Stimulated activated naive CD8-positive, alpha-beta T cell treated with anti-CD3 and anti-CD28 coated beads, Interleukin-15, Interleukin-2, amounts not matched to agents 100 ng/mL and 50 ng/mL, for 24 hours (primary cell): ENCODE measurements around the gene RPL21.
A peak's percentile ranks its signal among the peaks of the same experiment; 100 is the strongest.

Source experiments
- H3K27ac Mint-ChIP-seq: one replicate; pipeline ENCODE4 v1.8.0; 2021; ENCODE audit warnings: mild to moderate bottlenecking, mixed read lengths
- H3K27me3 Mint-ChIP-seq: one replicate; pipeline ENCODE4 v1.8.0; 2021; ENCODE audit warnings: mixed read lengths
- H3K36me3 Mint-ChIP-seq: one replicate; pipeline ENCODE4 v1.8.0; 2021; ENCODE audit warnings: low read depth, mixed read lengths
- H3K4me1 Mint-ChIP-seq: one replicate; pipeline ENCODE4 v1.8.0; 2021; ENCODE audit warnings: low read depth, mixed read lengths
- H3K4me3 Mint-ChIP-seq: one replicate; pipeline ENCODE4 v1.8.0; 2021; ENCODE audit warnings: mild to moderate bottlenecking, mixed read lengths
- H3K9me3 Mint-ChIP-seq: one replicate; pipeline ENCODE4 v1.8.0; 2021; ENCODE audit warnings: mixed read lengths

The RPL21 gene

GRCh38 chr13:27269114-27269665 lies 17.8 kb downstream of the RPL21 start:
- Mint-ChIP-seq H3K27ac (no peak overlapping the region), H3K27me3 (peaks cover 6% of the 10 kb centered on the region), H3K4me3 (no peak overlapping the region), H3K4me1 (peaks cover 28% of the 10 kb centered on the region), H3K9me3 (no peaks in the 10 kb centered on the region), H3K36me3 (peaks cover 5% of the 10 kb centered on the region)

GRCh38 chr13:27270594-27271520 lies 19.5 kb downstream of the RPL21 start, which contains the start of gene RASL11A:
Gene RASL11A (plus strand): TSS chr13:27270830. CDS start chr13:27270945, 115 bp downstream.
- peak within 1 kb of the TSS; percentile 80 for H3K27ac Mint-ChIP-seq
- H3K4me3 Mint-ChIP-seq = peak within 1 kb of the TSS; percentile 86
- H3K4me1 Mint-ChIP-seq = peaks cover 20% of the 10 kb centered on the region
- H3K9me3 Mint-ChIP-seq = no peaks in the 10 kb centered on the region
- H3K27me3 Mint-ChIP-seq = peaks cover 17% of the 10 kb centered on the region
- H3K36me3 Mint-ChIP-seq = no peaks in the 10 kb centered on the region

GRCh38 chr13:27271570-27272096 lies 20.3 kb downstream of the RPL21 start:
- H3K9me3 Mint-ChIP-seq = no peaks in the 10 kb centered on the region

GRCh38 chr13:27273658-27274425 lies 22.5 kb downstream of the RPL21 start:
- Mint-ChIP-seq H3K27ac (no peak overlapping the region), H3K4me3 (no peak overlapping the region), H3K36me3 (no peaks in the 10 kb centered on the region), H3K4me1 (peaks cover 11% of the 10 kb centered on the region), H3K9me3 (no peaks in the 10 kb centered on the region), H3K27me3 (peaks cover 17% of the 10 kb centered on the region)

More at GRCh38 chr13:27271570-27272096, 20.3 kb downstream of the RPL21 start:
- peaks cover 19% of the 10 kb centered on the region for H3K4me1 Mint-ChIP-seq
- no peak overlapping the region for H3K27ac Mint-ChIP-seq
- peaks cover 17% of the 10 kb centered on the region for H3K27me3 Mint-ChIP-seq
- peak overlapping the region; percentile 78 for H3K4me3 Mint-ChIP-seq
- H3K36me3 Mint-ChIP-seq = no peaks in the 10 kb centered on the region

GRCh38 chr13:27274631-27275030 lies 23.3 kb downstream of the RPL21 start:
- H3K27me3 Mint-ChIP-seq = peaks cover 17% of the 10 kb centered on the region
- no peaks in the 10 kb centered on the region for H3K36me3 Mint-ChIP-seq
- no peaks in the 10 kb centered on the region for H3K9me3 Mint-ChIP-seq
- H3K4me1 Mint-ChIP-seq = peaks cover 11% of the 10 kb centered on the region
- H3K4me3 Mint-ChIP-seq = no peak overlapping the region
- H3K27ac Mint-ChIP-seq = no peak overlapping the region

GRCh38 chr13:27276188-27276587 lies 24.8 kb downstream of the RPL21 start:
- H3K27me3 Mint-ChIP-seq = peaks cover 14% of the 10 kb centered on the region
- no peaks in the 10 kb centered on the region for H3K36me3 Mint-ChIP-seq
- no peak overlapping the region for H3K27ac Mint-ChIP-seq
- peaks cover 5% of the 10 kb centered on the region for H3K4me1 Mint-ChIP-seq
- no peak overlapping the region for H3K4me3 Mint-ChIP-seq
- H3K9me3 Mint-ChIP-seq = no peaks in the 10 kb centered on the region

- H3K27ac Mint-ChIP-seq = no peak overlapping the region
Measured at GRCh38 chr13:27279506-27279905, 28.1 kb downstream of the RPL21 start.

GRCh38 chr13:27280009-27280656 lies 28.8 kb downstream of the RPL21 start:
- Mint-ChIP-seq H3K27ac (no peak overlapping the region), H3K9me3 (no peaks in the 10 kb centered on the region), H3K36me3 (no peaks in the 10 kb centered on the region), H3K4me3 (no peak overlapping the region), H3K27me3 (peaks cover 6% of the 10 kb centered on the region), H3K4me1 (no peaks in the 10 kb centered on the region)

More at GRCh38 chr13:27279506-27279905, 28.1 kb downstream of the RPL21 start:
- Mint-ChIP-seq H3K27me3 (peaks cover 11% of the 10 kb centered on the region), H3K9me3 (no peaks in the 10 kb centered on the region), H3K36me3 (no peaks in the 10 kb centered on the region), H3K4me1 (no peaks in the 10 kb centered on the region), H3K4me3 (no peak overlapping the region)

- Mint-ChIP-seq H3K9me3 (no peaks in the 10 kb centered on the region), H3K4me1 (no peaks in the 10 kb centered on the region), H3K27me3 (no peaks in the 10 kb centered on the region), H3K4me3 (no peak overlapping the region), H3K27ac (no peak overlapping the region), H3K36me3 (no peaks in the 10 kb centered on the region)
Measured at GRCh38 chr13:27280841-27281240, 29.5 kb downstream of the RPL21 start.

GRCh38 chr13:27281420-27281819 lies 30.1 kb downstream of the RPL21 start:
- H3K9me3 Mint-ChIP-seq = no peaks in the 10 kb centered on the region
- no peak overlapping the region for H3K27ac Mint-ChIP-seq
- no peaks in the 10 kb centered on the region for H3K4me1 Mint-ChIP-seq
- no peaks in the 10 kb centered on the region for H3K27me3 Mint-ChIP-seq
- no peaks in the 10 kb centered on the region for H3K36me3 Mint-ChIP-seq
- H3K4me3 Mint-ChIP-seq = no peak overlapping the region

- Mint-ChIP-seq H3K27me3 (no peaks in the 10 kb centered on the region), H3K36me3 (no peaks in the 10 kb centered on the region), H3K4me3 (no peak overlapping the region), H3K27ac (no peak overlapping the region), H3K9me3 (no peaks in the 10 kb centered on the region), H3K4me1 (no peaks in the 10 kb centered on the region)
Measured at GRCh38 chr13:27283906-27284493, 32.6 kb downstream of the RPL21 start.

- Mint-ChIP-seq H3K36me3 (no peaks in the 10 kb centered on the region), H3K4me3 (no peak overlapping the region), H3K4me1 (peaks cover 10% of the 10 kb centered on the region), H3K9me3 (no peaks in the 10 kb centered on the region), H3K27me3 (no peaks in the 10 kb centered on the region), H3K27ac (no peak overlapping the region)
Measured at GRCh38 chr13:27288392-27288791, 37.0 kb downstream of the RPL21 start.

GRCh38 chr13:27289011-27289665 lies 37.8 kb downstream of the RPL21 start:
- Mint-ChIP-seq H3K36me3 (no peaks in the 10 kb centered on the region), H3K4me3 (no peak overlapping the region), H3K27me3 (no peaks in the 10 kb centered on the region), H3K9me3 (no peaks in the 10 kb centered on the region), H3K27ac (no peak overlapping the region), H3K4me1 (peaks cover 18% of the 10 kb centered on the region)

GRCh38 chr13:27290715-27291114 lies 39.4 kb downstream of the RPL21 start:
- Mint-ChIP-seq H3K27me3 (no peaks in the 10 kb centered on the region), H3K4me3 (no peak overlapping the region), H3K36me3 (no peaks in the 10 kb centered on the region), H3K27ac (no peak overlapping the region), H3K4me1 (peaks cover 31% of the 10 kb centered on the region), H3K9me3 (no peaks in the 10 kb centered on the region)
